ENCODE results near the gene MRPS9. TPM values are rescaled to one million over a fixed set of nuclear protein-coding genes. Genes with fewer than 3 reads are reported as not detected.

MRPS9 gene
- total RNA-seq, 1 experiment from 2014 or later = 60.0 TPM

GRCh38 chr2:105056245-105056644, 18.4 kb downstream of the MRPS9 start:
- no peak overlapping the region for H2AK5ac ChIP-seq (ENCODE audit: insufficient read length, low read length)
- H4K8ac ChIP-seq (replicated peaks; ENCODE audit: insufficient read length, low read depth, low read length) = no peak overlapping the region
- WGBS (ENCODE audit: extremely low coverage, insufficient read length, low lambda C conversion rate) = no CpG with 5 or more reads among the region's 3 CpGs
- H2BK5ac ChIP-seq (ENCODE audit: insufficient read length, low read length) = no peak overlapping the region
- no peaks in the 10 kb centered on the region for H4K20me1 ChIP-seq (ENCODE audit: control insufficient read depth, insufficient read depth, insufficient read length)
- H3K9me3 ChIP-seq (ENCODE audit: control insufficient read depth, low read depth, low read length) = no peaks in the 10 kb centered on the region
- H3K14ac ChIP-seq (ENCODE audit: insufficient read depth, low read length) = no peak overlapping the region
- H3K23ac ChIP-seq (ENCODE audit: insufficient read length, low read depth, low read length) = no peak overlapping the region
- no peaks in the 10 kb centered on the region for H3K4me1 ChIP-seq (ENCODE audit: insufficient read depth, low read length)
- Mint-ChIP-seq H3K27ac (peak overlapping the region in 1 of 3 experiments; percentile 58; a peak in 1 of 7 replicates), H3K9me3 (peaks cover 6 to 10% of the 10 kb centered on the region in 2 experiments; a peak in 4 of 5 replicates), H3K4me3 (no peak overlapping the region), H3K27me3 (ENCODE audit: low read depth) (no peaks in the 10 kb centered on the region), H3K36me3 (ENCODE audit: insufficient read depth in 1 of 3, low read depth in 3 of 3) (peaks cover 13 to 22% (median 19%) of the 10 kb centered on the region in 3 experiments), H3K4me1 (peaks cover 2% of the 10 kb centered on the region in 2 experiments; a peak in 3 of 4 replicates)
- TF ChIP-seq CTCF (conservative IDR thresholded peaks at IDR 0.05) = no peak
- H3K27me3 ChIP-seq (ENCODE audit: insufficient read depth, low read length) = no peaks in the 10 kb centered on the region
- no peak overlapping the region for H3K4me2 ChIP-seq (ENCODE audit: insufficient read depth, insufficient read length, low read length)
- no peak overlapping the region for H2AFZ ChIP-seq (ENCODE audit: low read length)
- H2BK120ac ChIP-seq (ENCODE audit: low read depth, low read length, poor library complexity, severe bottlenecking) = no peak overlapping the region
- no peak overlapping the region for H3K27ac ChIP-seq (ENCODE audit: insufficient read length, low read depth, low read length)
- H3T11ph ChIP-seq (ENCODE audit: low read length) = no peak overlapping the region
- H3K79me1 ChIP-seq (ENCODE audit: insufficient read depth, low read depth, low read length, poor library complexity, severe bottlenecking) = no peaks in the 10 kb centered on the region
- H2BK15ac ChIP-seq (ENCODE audit: low read depth, low read length) = no peak overlapping the region
- no peak overlapping the region for H4K5ac ChIP-seq (ENCODE audit: insufficient read length, low read depth, low read length)
- H4K91ac ChIP-seq (ENCODE audit: insufficient read length, low read depth, low read length) = no peak overlapping the region
- no peak overlapping the region for H3K4ac ChIP-seq (ENCODE audit: low read depth, low read length)
- H3K18ac ChIP-seq (ENCODE audit: insufficient read length, low read depth, low read length) = no peak overlapping the region
- no peak overlapping the region for H2BK20ac ChIP-seq (ENCODE audit: low read depth, low read length, poor library complexity, severe bottlenecking)
- no peaks in the 10 kb centered on the region for H3K23me2 ChIP-seq (ENCODE audit: insufficient read length, low read depth, low read length, poor library complexity, severe bottlenecking)
- H3K9ac ChIP-seq (ENCODE audit: extremely low read depth, insufficient read length, low read length) = no peak overlapping the region
- DNase-seq = no peak
- no peak overlapping the region for H3K56ac ChIP-seq (ENCODE audit: insufficient read length, low read depth, low read length)
- no peak overlapping the region for H2BK12ac ChIP-seq (ENCODE audit: insufficient read length, low read depth, low read length)
- H3K79me2 ChIP-seq (ENCODE audit: insufficient read depth, low read length) = peaks cover 5% of the 10 kb centered on the region
